SK-N-SH treated with all-trans-retinoic acid at 6 μM for 48 hours (cell line): ENCODE results near the gene C9.

ENCODE experiments used
- ATAC-seq: fragments of 200-7000 bp; cut with Tn5 transposase; 3 replicates; pipeline ENCODE4 v1.9.1; 2020; ENCODE audit warnings: mild to moderate bottlenecking, moderate library complexity
- ARNTL ChIP-seq: fragments of 450-650 bp; formaldehyde crosslinking; IDR thresholded peaks from 2 replicates; pipeline ENCODE4 v1.5.0; 2020; ENCODE audit warnings: low read depth, mild to moderate bottlenecking, moderate library complexity, borderline replicate concordance
- BACH2 ChIP-seq: fragments of 250-450 bp; sonication (Bioruptor Pico); IDR thresholded peaks from 2 replicates; pipeline ENCODE4 v1.9.0; 2021; ENCODE audit warnings: mild to moderate bottlenecking, borderline replicate concordance
- CREB5 ChIP-seq: fragments of 250-450 bp; sonication (Bioruptor Pico); IDR thresholded peaks from 2 replicates; pipeline ENCODE4 v1.5.1; 2020; ENCODE audit warnings: low read depth, mild to moderate bottlenecking, moderate library complexity
- CSDC2 ChIP-seq: fragments of 250-450 bp; sonication (Bioruptor Pico); IDR thresholded peaks from 2 replicates; pipeline ENCODE4 v1.5.0; 2020; ENCODE audit warnings: mild to moderate bottlenecking, moderate library complexity
- CSRNP3 ChIP-seq: fragments of 250-450 bp; sonication (Bioruptor Pico); IDR thresholded peaks from 2 replicates; pipeline ENCODE4 v1.5.1; 2021; ENCODE audit warnings: mild to moderate bottlenecking, moderate library complexity
- ESRRG ChIP-seq: fragments of 250-450 bp; sonication (Bioruptor Pico); IDR thresholded peaks from 2 replicates; pipeline ENCODE4 v1.6.1; 2021; ENCODE audit warnings: mild to moderate bottlenecking
- GLIS3 ChIP-seq: fragments of 250-450 bp; sonication (Bioruptor Pico); IDR thresholded peaks from 2 replicates; pipeline ENCODE4 v1.5.0; 2020; ENCODE audit warnings: mild to moderate bottlenecking, moderate library complexity
- ISL1 ChIP-seq: fragments of 250-450 bp; sonication (Bioruptor Pico); IDR thresholded peaks from 2 replicates; pipeline ENCODE4 v2.1.2; 2022; ENCODE audit warnings: mild to moderate bottlenecking, moderate library complexity
- OSR1 ChIP-seq: fragments of 250-450 bp; sonication (Bioruptor Pico); IDR thresholded peaks from 2 replicates; pipeline ENCODE4 v1.8.0; 2022; ENCODE audit warnings: moderate library complexity, mild to moderate bottlenecking, inconsistent platforms
- PATZ1 ChIP-seq: fragments of 250-450 bp; sonication (Bioruptor Pico); IDR thresholded peaks from 2 replicates; pipeline ENCODE4 v1.8.0; 2020; ENCODE audit warnings: mild to moderate bottlenecking, moderate library complexity, borderline replicate concordance
- POU6F1 ChIP-seq: fragments of 250-450 bp; sonication (Bioruptor Pico); IDR thresholded peaks from 2 replicates; pipeline ENCODE4 v1.8.0; 2021; ENCODE audit warnings: low read depth, mild to moderate bottlenecking, moderate library complexity, borderline replicate concordance
- PPARA ChIP-seq: fragments of 250-450 bp; sonication (Bioruptor Pico); IDR thresholded peaks from 2 replicates; pipeline ENCODE4 v1.5.0; 2020; ENCODE audit warnings: mild to moderate bottlenecking, borderline replicate concordance
- RARB ChIP-seq: fragments of 250-450 bp; sonication (Bioruptor Pico); IDR thresholded peaks from 2 replicates; pipeline ENCODE4 v1.8.0; 2021; ENCODE audit warnings: mild to moderate bottlenecking, moderate library complexity
- SNAI2 ChIP-seq: fragments of 250-450 bp; sonication (Bioruptor Pico); IDR thresholded peaks from 2 replicates; pipeline ENCODE4 v1.5.0; 2020; ENCODE audit warnings: mild to moderate bottlenecking, moderate library complexity
- TCF4 ChIP-seq: fragments of 250-450 bp; sonication (Bioruptor Pico); IDR thresholded peaks from 2 replicates; pipeline ENCODE4 v1.8.0; 2021; ENCODE audit warnings: mild to moderate bottlenecking, moderate library complexity, borderline replicate concordance
- TOX ChIP-seq: fragments of 250-450 bp; sonication (Bioruptor Pico); IDR thresholded peaks from 2 replicates; pipeline ENCODE4 v1.8.0; 2021; ENCODE audit warnings: mild to moderate bottlenecking, moderate library complexity, borderline replicate concordance
- TSHZ2 ChIP-seq: fragments of 250-450 bp; sonication (Bioruptor Pico); IDR thresholded peaks from 2 replicates; pipeline ENCODE4 v1.5.0; 2020; ENCODE audit warnings: mild to moderate bottlenecking, moderate library complexity
- ZC3H10 ChIP-seq: fragments of 250-450 bp; sonication (Bioruptor Pico); IDR thresholded peaks from 2 replicates; pipeline ENCODE4 v1.5.1; 2021; ENCODE audit warnings: mild to moderate bottlenecking, moderate library complexity
- ZFP3 ChIP-seq: fragments of 250-450 bp; sonication (Bioruptor Pico); IDR thresholded peaks from 2 replicates; pipeline ENCODE4 v1.5.0; 2020; ENCODE audit warnings: mild to moderate bottlenecking, moderate library complexity
- ZFP30 ChIP-seq: fragments of 450-650 bp; formaldehyde crosslinking; IDR thresholded peaks from 2 replicates; pipeline ENCODE4 v1.5.0; 2022; ENCODE audit warnings: mild to moderate bottlenecking, moderate library complexity
- ZNF565 ChIP-seq: fragments of 450-650 bp; formaldehyde crosslinking; conservative IDR thresholded peaks from 2 replicates; pipeline ENCODE4 v1.5.0; 2020; ENCODE audit warnings: low read depth, mild to moderate bottlenecking, moderate library complexity
- ZNF70 ChIP-seq: fragments of 450-650 bp; formaldehyde crosslinking; IDR thresholded peaks from 2 replicates; pipeline ENCODE4 v1.5.0; 2020; ENCODE audit warnings: mild to moderate bottlenecking, moderate library complexity
- ZNF8 ChIP-seq: fragments of 450-650 bp; formaldehyde crosslinking; IDR thresholded peaks from 2 replicates; pipeline ENCODE4 v1.5.0; 2020; ENCODE audit warnings: mild to moderate bottlenecking, moderate library complexity

Gene C9

GRCh38 chr5:39255406-39255805 lies 108.9 kb downstream of the C9 start (continued):
- TF ChIP-seq ARNTL (no peak), POU6F1 (CRISPR knock-in tag) (no peak), SNAI2 (CRISPR knock-in tag) (no peak), ZNF8 (CRISPR knock-in tag) (no peak)

GRCh38 chr5:39254671-39255070 lies 109.6 kb downstream of the C9 start:
- no peak for ATAC-seq
- TF ChIP-seq TOX (no peak), GLIS3 (CRISPR knock-in tag) (no peak), ESRRG (no peak)

GRCh38 chr5:39253196-39253595 lies 111.1 kb downstream of the C9 start:
- TF ChIP-seq PATZ1 (CRISPR knock-in tag) (no peak), CSDC2 (CRISPR knock-in tag) (no peak), RARB (no peak), CSRNP3 (CRISPR knock-in tag) (no peak), POU6F1 (CRISPR knock-in tag) (no peak), BACH2 (CRISPR knock-in tag) (no peak), OSR1 (CRISPR knock-in tag) (no peak), PPARA (no peak), TCF4 (CRISPR knock-in tag) (no peak), ISL1 (no peak), CREB5 (CRISPR knock-in tag) (no peak), ZFP3 (CRISPR knock-in tag) (no peak), ZNF565 (CRISPR knock-in tag) (no peak), GLIS3 (CRISPR knock-in tag) (no peak), ZNF70 (no peak), TOX (no peak), ZNF8 (CRISPR knock-in tag) (no peak), SNAI2 (CRISPR knock-in tag) (no peak), ZC3H10 (no peak), ARNTL (no peak)
- no peak for ATAC-seq

GRCh38 chr5:39249564-39250274 lies 114.6 kb downstream of the C9 start:
- ATAC-seq, result no peak
- TF ChIP-seq BACH2 (CRISPR knock-in tag), result no peak
- no peak for TF ChIP-seq ISL1
- TF ChIP-seq ZNF8 (CRISPR knock-in tag), result no peak
- TF ChIP-seq ZFP30 (CRISPR knock-in tag), result no peak
- no peak for TF ChIP-seq PPARA
- no peak for TF ChIP-seq CSRNP3 (CRISPR knock-in tag)
- no peak for TF ChIP-seq CSDC2 (CRISPR knock-in tag)
- TF ChIP-seq TSHZ2, result no peak
- no peak for TF ChIP-seq ESRRG
- no peak for TF ChIP-seq RARB
- no peak for TF ChIP-seq GLIS3 (CRISPR knock-in tag)
- TF ChIP-seq TCF4 (CRISPR knock-in tag), result no peak
